Stimulated activated CD8-positive, alpha-beta memory T cell treated with anti-CD3 and anti-CD28 coated beads, Interleukin-12 subunit alpha, Interleukin-12 subunit beta, amount 100 ng/mL, for 1 hour (primary cell): ENCODE results near the gene LGI2.
"Not testable (repeated sequence)": the region's sequence is repeated elsewhere in the genome, so short reads cannot be mapped to it uniquely, and the experiment has no call there.

Experiments
- DNase-seq: peaks from one replicate; pipeline ENCODE4 v3.0.0-alpha.2; 2020; ENCODE audit warnings: low read depth

The LGI2 gene

GRCh38 chr4:25030277-25031076, at the start of gene LGI2:
Gene LGI2 (minus strand): TSS chr4:25030946. CDS start chr4:25030693, 253 bp downstream.
- DNase-seq = no peak

GRCh38 chr4:25078523-25078922, 47.8 kb upstream of the LGI2 start:
- no peak for DNase-seq

- no peak for DNase-seq
These were observed 46.1 kb upstream of the LGI2 start for GRCh38 chr4:25076625-25077398.

- no peak for DNase-seq
These were observed 45.1 kb upstream of the LGI2 start for GRCh38 chr4:25075851-25076250.

GRCh38 chr4:25075129-25075528, 44.4 kb upstream of the LGI2 start:
- no peak for DNase-seq

- no peak for DNase-seq
These were observed 39.8 kb upstream of the LGI2 start for GRCh38 chr4:25070545-25070944.

GRCh38 chr4:25069014-25069413, 38.3 kb upstream of the LGI2 start:
- no peak for DNase-seq

GRCh38 chr4:25068386-25068785, 37.6 kb upstream of the LGI2 start:
- no peak for DNase-seq

- DNase-seq = no peak
These were observed 35.3 kb upstream of the LGI2 start for GRCh38 chr4:25065932-25066590.

GRCh38 chr4:25065431-25065858, 34.7 kb upstream of the LGI2 start:
- no peak for DNase-seq

GRCh38 chr4:25064447-25064846, 33.7 kb upstream of the LGI2 start:
- not testable (repeated sequence) for DNase-seq

GRCh38 chr4:25063116-25063515, 32.4 kb upstream of the LGI2 start:
- DNase-seq = no peak

- DNase-seq = no peak
These were observed 31.4 kb upstream of the LGI2 start for GRCh38 chr4:25062098-25062497.

- DNase-seq = no peak
These were observed 30.9 kb upstream of the LGI2 start for GRCh38 chr4:25061602-25062001.

GRCh38 chr4:25060963-25061340, 30.2 kb upstream of the LGI2 start:
- DNase-seq = no peak

- DNase-seq = no peak
These were observed 29.7 kb upstream of the LGI2 start for GRCh38 chr4:25060241-25060962.

- DNase-seq = no peak
These were observed 29.0 kb upstream of the LGI2 start for GRCh38 chr4:25059791-25060190.

- DNase-seq = no peak
These were observed 28.1 kb upstream of the LGI2 start for GRCh38 chr4:25058796-25059195.

GRCh38 chr4:25057299-25057698, 26.6 kb upstream of the LGI2 start:
- no peak for DNase-seq

- not testable (repeated sequence) for DNase-seq
These were observed 21.3 kb upstream of the LGI2 start for GRCh38 chr4:25052037-25052436.

GRCh38 chr4:25051534-25051933, 20.8 kb upstream of the LGI2 start:
- DNase-seq = no peak
